Endodermal cell (in vitro differentiated cells): Measurements from ENCODE around the gene FBXL5. TPM values are rescaled to one million over a fixed set of nuclear protein-coding genes. Genes with fewer than 3 reads are reported as not detected.

ENCODE experiments used
- DNase-seq: peaks from one replicate; pipeline ENCODE4 v3.0.0-alpha.2; 2017
- H3K27ac ChIP-seq: 2 replicates; pipeline ENCODE4 v1.5.1; 2013; ENCODE audit warnings: mild to moderate bottlenecking, low read depth, low read length, moderate library complexity
- H3K27me3 ChIP-seq: 2 replicates; pipeline ENCODE4 v1.6.1; 2013; ENCODE audit warnings: mild to moderate bottlenecking, low read length, moderate library complexity; ENCODE audit not compliant: insufficient read depth, control insufficient read depth, poor library complexity, severe bottlenecking
- H3K36me3 ChIP-seq: 2 replicates; pipeline ENCODE4 v1.7.0; 2013; ENCODE audit warnings: mild to moderate bottlenecking, low read length, moderate library complexity; ENCODE audit not compliant: control insufficient read depth, insufficient read depth
- H3K4me1 ChIP-seq: one replicate; pipeline ENCODE4 v1.7.0; 2013; ENCODE audit warnings: low read length; ENCODE audit not compliant: control insufficient read depth, insufficient read depth
- H3K4me3 ChIP-seq: 2 replicates; pipeline ENCODE4 v1.5.1; 2013; ENCODE audit warnings: mild to moderate bottlenecking, low read length, moderate library complexity
- H3K9ac ChIP-seq: 2 replicates; pipeline ENCODE4 v1.6.1; 2013; ENCODE audit warnings: mild to moderate bottlenecking, low read length, moderate library complexity; ENCODE audit not compliant: poor library complexity, severe bottlenecking; ENCODE audit errors: extremely low read depth
- H3K9me3 ChIP-seq: 2 replicates; pipeline ENCODE4 v1.6.1; 2013; ENCODE audit warnings: mild to moderate bottlenecking, low read length, moderate library complexity; ENCODE audit not compliant: control insufficient read depth
- H3K27ac Mint-ChIP-seq: 2 replicates; pipeline ENCODE4 v1.8.0; 2020; ENCODE audit warnings: mixed read lengths
- H3K27me3 Mint-ChIP-seq: 2 replicates; pipeline ENCODE4 v1.8.0; 2021; ENCODE audit warnings: mild to moderate bottlenecking, mixed read lengths; ENCODE audit not compliant: insufficient read depth
- H3K36me3 Mint-ChIP-seq: 2 replicates; pipeline ENCODE4 v1.8.0; 2020; ENCODE audit warnings: low read depth, mixed read lengths
- H3K4me1 Mint-ChIP-seq: 2 replicates; pipeline ENCODE4 v1.8.0; 2020; ENCODE audit warnings: mixed read lengths
- H3K4me3 Mint-ChIP-seq: 2 replicates; pipeline ENCODE4 v1.8.0; 2020; ENCODE audit warnings: mild to moderate bottlenecking, moderate library complexity, mixed read lengths
- H3K9me3 Mint-ChIP-seq: 2 replicates; pipeline ENCODE4 v1.8.0; 2020; ENCODE audit warnings: mild to moderate bottlenecking, mixed read lengths
- CTCF ChIP-seq: fragments of 200-600 bp; sonication (generic); conservative IDR thresholded peaks from 2 replicates; pipeline ENCODE4 v1.5.0; 2021; ENCODE audit warnings: antibody characterized with exemption, mild to moderate bottlenecking
- WGBS, 2 experiments: methylation state at CpG; one replicate each; pipeline versions ENCODE4 v1.1.5 to v1.1.7; 2013; ENCODE audit warnings: missing lambda C conversion rate in 2 of 2, mixed read lengths in 1 of 2; ENCODE audit not compliant: insufficient coverage in 1 of 2, insufficient read length in 1 of 2; 5-methylcytosine and 5-hydroxymethylcytosine counted together
- total RNA-seq, 2 donors: library from RNA; stranded (reverse); fragmentation: NEBNext Ultra II Directional in 1 of 2; extraction: Animal tissue kit (Norgen Biotek cat#: 25700) in 1 of 2; gene quantifications; 2 replicates in 1 of 2; 3 replicates in 1 of 2; pipeline ENCODE4 v1.2.1, GENCODE V29; 2021

Gene FBXL5
- total RNA-seq, 2 donors from 2014 or later = 60.3 to 88.4 TPM

GRCh38 chr4:15674046-15674445 lies 18.9 kb upstream of the FBXL5 start:
- DNase-seq = no peak
- Mint-ChIP-seq H3K27me3 (no peaks in the 10 kb centered on the region), H3K9me3 (no peaks in the 10 kb centered on the region), H3K36me3 (peaks cover 15% of the 10 kb centered on the region), H3K4me1 (peaks cover 12% of the 10 kb centered on the region), H3K27ac (no peak overlapping the region), H3K4me3 (no peak overlapping the region)
- H3K9me3 ChIP-seq = no peaks in the 10 kb centered on the region
- H3K4me1 ChIP-seq = no peaks in the 10 kb centered on the region
- TF ChIP-seq CTCF = no peak
- H3K27ac ChIP-seq = no peak overlapping the region
- no peak overlapping the region for H3K4me3 ChIP-seq
- H3K27me3 ChIP-seq = no peaks in the 10 kb centered on the region
- H3K36me3 ChIP-seq = peaks cover 20% of the 10 kb centered on the region
- no peak overlapping the region for H3K9ac ChIP-seq
- 90 to 100% methylated on average over 1 to 2 of the region's 2 CpGs for WGBS, 2 experiments

- Mint-ChIP-seq H3K9me3 (no peaks in the 10 kb centered on the region), H3K27me3 (no peaks in the 10 kb centered on the region), H3K4me1 (peaks cover 10% of the 10 kb centered on the region), H3K27ac (no peak overlapping the region), H3K4me3 (no peak overlapping the region), H3K36me3 (peaks cover 15% of the 10 kb centered on the region)
- no peak overlapping the region for H3K4me3 ChIP-seq
- no peak overlapping the region for H3K27ac ChIP-seq
- H3K9me3 ChIP-seq = no peaks in the 10 kb centered on the region
- TF ChIP-seq CTCF = no peak
- no peaks in the 10 kb centered on the region for H3K4me1 ChIP-seq
- 100% methylated on average over 1 of the region's 1 CpG; no CpG with 5 or more reads in 1 of the 2 experiments for WGBS, 2 experiments
- DNase-seq = no peak
- no peaks in the 10 kb centered on the region for H3K27me3 ChIP-seq
- peaks cover 20% of the 10 kb centered on the region for H3K36me3 ChIP-seq
- H3K9ac ChIP-seq = no peak overlapping the region
These were observed 18.2 kb upstream of the FBXL5 start for GRCh38 chr4:15673337-15673736.

- no peaks in the 10 kb centered on the region for H3K9me3 ChIP-seq
- no peak for TF ChIP-seq CTCF
- no peak overlapping the region for H3K27ac ChIP-seq
- no peak overlapping the region for H3K9ac ChIP-seq
- no peak for DNase-seq
- Mint-ChIP-seq H3K27ac (no peak overlapping the region), H3K4me3 (no peak overlapping the region), H3K27me3 (no peaks in the 10 kb centered on the region), H3K9me3 (no peaks in the 10 kb centered on the region), H3K4me1 (no peaks in the 10 kb centered on the region), H3K36me3 (peaks cover 18% of the 10 kb centered on the region)
- no peak overlapping the region for H3K4me3 ChIP-seq
- WGBS, 2 experiments = 98 to 100% methylated on average over 3 of the region's 3 CpGs
- H3K4me1 ChIP-seq = no peaks in the 10 kb centered on the region
- H3K27me3 ChIP-seq = no peaks in the 10 kb centered on the region
- peaks cover 23% of the 10 kb centered on the region for H3K36me3 ChIP-seq
These were observed 16.9 kb upstream of the FBXL5 start for GRCh38 chr4:15672101-15672500.
